Activated effector memory CD4-positive, alpha-beta T cell treated with Interleukin-2 at 50 U/mL for 16 hours (primary cell): ENCODE measurements around the gene UCMA.
"Not testable (repeated sequence)": the region's sequence is repeated elsewhere in the genome, so short reads cannot be mapped to it uniquely, and the experiment has no call there.

Experiments
- DNase-seq: peaks from one replicate; pipeline ENCODE4 v3.0.0-alpha.2; 2020

The UCMA gene, protein sequence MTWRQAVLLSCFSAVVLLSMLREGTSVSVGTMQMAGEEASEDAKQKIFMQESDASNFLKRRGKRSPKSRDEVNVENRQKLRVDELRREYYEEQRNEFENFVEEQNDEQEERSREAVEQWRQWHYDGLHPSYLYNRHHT

DNA sequence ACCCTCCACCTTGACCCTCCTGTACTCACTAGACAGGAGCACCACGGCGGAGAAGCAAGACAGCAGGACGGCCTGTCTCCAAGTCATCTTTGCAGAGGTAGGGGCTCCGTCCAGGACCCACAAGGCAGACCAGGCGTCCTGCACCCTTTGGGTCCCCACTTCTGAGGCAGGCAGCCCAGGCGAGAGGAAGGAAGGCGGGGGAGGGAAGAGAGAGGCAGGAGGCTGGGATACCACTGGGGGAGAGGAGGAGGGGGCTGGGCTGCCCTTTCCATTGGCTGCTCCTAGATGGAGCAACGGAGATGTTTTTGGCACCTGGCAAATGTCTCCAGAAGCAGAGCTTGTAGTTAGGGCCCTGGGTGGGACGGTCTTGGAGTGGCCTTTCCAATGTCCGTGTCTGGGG, at the start of gene UCMA:
Gene UCMA, minus strand, starts transcription at position 203 of the 400 bp plus-strand sequence. Its CDS starts 116 bp downstream, at position 87.
- no peak for DNase-seq

DNA sequence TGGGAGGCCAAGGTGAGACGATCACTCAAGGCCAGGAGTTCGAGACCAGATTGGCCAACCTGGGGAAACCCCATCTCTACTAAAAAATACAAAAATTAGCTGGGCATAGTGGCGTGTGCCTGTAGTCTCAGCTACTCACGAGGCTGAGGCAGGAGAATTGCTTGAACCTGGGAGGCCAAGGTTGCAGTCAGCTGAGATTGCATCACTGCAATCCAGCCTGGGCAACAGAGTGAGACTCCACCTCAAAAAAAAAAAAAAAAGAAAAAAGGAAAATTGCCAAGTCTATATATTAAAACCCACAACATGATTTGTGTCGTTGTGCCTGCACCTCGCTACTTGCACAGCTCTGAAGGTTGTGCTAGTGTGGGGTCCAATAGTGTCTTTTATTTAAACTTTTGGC, 48.2 kb upstream of the UCMA start:
- not testable (repeated sequence) for DNase-seq

DNA sequence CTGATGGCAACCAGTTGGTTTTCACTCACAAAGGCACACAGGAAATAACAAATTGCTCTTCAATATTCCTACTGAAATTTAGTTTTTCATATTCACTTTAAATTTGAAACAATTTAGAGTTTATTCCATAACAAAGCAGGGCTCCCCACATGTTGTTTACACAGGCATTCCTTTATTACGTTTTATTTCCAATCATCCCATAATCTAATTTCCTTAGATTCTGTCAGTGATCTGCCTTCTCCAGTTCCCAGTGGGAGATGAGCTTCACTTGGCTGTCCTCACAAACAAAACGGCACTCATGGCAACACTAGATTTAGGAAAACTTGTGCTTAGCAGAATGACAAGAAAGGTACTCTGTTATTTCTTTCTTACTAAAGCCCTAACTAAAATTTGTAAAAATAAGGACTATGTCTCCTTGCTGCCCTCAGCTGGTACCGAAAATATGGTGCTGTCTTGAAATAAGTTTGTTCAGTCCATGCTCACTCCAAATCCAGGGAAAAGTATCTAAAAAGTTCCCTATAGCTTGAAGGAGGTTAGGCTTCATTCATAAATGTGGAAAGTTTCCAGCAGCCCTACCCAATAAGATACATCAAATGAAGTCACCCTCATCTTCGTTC, 42.7 kb upstream of the UCMA start:
- DNase-seq = no peak

DNA sequence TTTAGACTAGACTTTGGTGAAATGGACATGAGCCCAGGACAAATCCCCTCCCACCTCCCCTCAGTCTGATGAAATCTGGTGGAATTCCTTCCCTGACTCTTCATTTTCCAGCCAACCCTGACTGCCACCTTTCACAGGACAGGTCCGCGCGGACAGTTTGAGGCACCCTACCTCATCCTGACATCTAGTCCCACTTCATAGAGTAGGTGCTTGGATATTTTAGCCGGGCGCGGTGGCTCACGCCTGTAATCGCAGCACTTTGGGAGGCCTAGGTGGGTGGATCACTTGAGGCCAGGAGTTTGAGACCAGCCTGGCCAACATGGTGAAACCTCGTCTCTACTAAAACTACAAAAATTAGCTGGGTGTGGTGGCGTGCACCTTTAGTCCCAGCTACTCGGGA, 42.0 kb upstream of the UCMA start:
- DNase-seq = not testable (repeated sequence)

DNA sequence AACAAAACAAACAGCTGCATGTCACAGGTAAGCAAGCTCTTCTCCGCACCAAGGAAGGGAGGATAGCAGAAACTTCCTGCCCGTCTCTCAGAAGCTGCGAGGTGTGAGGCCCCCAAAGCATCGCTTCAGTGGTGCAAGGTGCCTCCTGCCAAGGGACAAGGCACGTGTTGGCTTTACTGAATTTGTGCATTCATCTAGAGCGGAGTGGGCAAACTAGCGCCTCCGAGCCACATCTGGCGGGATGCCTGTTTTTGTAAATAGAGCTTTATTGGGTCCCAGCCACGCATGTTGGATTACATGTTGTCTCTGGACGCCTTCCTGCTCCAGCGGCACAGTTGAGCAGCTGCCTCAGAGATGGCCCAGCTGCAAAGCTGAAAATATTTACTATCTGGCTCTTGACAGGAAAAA, 38.0 kb upstream of the UCMA start:
- DNase-seq = no peak

DNA sequence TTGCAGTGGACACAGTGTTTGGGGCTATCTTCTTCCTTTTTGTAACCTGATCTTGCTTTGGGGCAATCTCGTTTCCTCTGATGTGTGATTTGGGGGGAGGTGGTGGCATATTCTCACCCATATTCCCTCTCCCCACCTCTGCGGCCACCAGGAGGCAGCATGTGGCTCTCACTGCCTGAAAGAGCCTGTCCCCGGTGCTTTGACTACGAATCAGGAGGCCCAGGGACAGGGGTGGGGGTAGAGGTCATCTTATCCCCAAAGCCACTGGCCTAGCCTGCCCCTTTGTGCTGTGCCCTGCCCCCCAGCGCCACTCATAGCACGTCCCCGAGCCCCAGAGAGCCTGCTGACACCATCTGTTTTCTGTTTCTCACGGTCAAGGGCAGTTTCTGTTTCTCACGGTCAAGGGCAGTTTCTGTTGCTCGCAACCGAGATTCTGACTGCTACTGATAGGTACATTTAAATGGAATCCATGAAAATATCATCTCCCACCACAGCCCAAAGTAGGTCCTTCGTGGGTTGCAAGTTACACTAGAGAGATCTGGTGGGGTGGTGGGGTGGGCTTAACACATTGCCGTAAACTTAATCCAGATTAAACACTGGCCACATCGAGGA, 37.5 kb upstream of the UCMA start:
- peak; percentile 33 for DNase-seq

DNA sequence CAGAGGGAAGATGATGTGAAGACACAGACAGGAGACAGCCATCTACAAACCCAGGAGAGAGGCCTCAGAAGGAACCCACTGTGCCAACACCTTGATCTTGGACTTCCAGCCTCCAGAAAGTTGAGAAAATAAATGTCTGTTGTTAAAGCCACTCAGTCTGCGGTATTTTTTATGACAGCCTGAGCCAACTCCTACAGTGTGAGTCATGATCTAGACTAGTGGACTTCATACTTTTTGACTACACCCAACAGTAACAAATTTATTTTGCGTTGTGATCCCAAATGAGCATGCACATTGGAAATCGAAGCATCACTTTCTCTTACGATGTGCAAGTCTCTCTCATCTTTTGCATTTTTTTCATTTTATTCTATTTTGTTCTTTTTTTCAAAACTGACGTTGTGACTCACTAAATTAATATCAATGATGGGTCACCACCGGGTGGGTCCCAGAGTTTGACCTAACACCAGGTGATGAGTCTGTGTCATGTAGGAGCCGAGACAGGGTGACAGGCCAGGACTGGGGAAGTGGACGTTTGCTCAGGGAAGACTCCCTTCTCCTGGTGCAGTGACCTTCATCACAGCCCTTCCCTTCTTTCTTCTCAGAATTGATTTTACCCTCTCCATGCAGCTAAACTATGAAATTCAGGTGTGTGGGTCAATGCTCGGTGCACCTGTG, 36.8 kb upstream of the UCMA start:
- DNase-seq = no peak

DNA sequence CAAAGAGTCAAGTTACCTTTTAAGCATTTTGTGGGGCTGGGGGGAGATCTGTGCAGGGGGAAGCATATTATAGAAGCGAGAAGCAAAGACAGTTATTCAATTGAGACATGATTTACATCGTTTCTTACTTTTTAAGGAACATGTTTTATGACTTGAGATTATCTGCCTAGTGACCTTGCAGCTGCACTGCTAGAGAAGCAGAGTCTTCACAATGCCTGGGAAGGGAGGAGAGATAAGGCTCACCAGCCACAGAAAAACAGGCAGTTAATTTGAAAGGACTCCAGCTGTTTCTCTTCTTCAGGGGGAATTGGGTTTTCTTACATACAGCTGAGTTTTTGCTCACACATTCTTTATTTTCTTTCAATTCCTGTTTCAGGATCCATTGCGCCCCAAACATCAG, 34.7 kb upstream of the UCMA start:
- no peak for DNase-seq

DNA sequence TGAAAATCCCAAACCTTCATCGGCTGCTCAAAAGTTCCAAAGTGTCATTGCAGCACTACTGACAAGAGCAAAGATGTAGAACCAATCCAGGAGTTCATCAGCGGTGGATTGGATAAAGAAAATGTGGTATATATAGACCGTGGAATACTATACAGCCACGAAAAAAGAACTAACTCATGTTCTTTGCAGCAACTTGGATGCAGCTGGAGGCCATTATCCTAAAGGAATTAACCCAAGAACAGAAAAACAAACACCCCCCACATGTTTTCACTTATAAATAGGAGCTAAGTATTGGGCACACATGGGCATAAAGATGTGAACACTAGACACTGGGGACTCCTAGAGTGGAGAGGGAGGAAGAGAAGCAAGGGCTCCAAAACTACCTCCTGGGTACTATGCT, 34.1 kb upstream of the UCMA start:
- DNase-seq = no peak

DNA sequence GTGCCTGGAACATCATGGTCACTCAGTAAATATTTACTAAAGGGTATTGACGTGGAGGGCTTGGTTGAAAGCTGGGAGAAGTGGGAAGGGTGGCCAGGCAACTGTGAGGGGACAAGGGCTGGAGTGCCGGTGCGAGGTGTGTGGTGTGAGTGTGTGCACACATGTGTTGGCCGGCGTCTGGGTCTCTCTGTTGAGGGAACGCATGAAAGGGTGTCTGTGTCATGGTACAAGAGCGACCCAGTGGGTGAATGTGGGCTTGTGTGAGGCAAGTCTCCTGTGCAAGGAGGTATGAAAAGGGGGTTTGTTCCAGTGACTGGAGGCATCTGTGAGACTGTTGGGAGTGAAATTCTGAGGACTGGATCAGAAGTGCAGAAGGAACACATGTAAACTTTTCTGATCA, 29.4 kb upstream of the UCMA start:
- no peak for DNase-seq

DNA sequence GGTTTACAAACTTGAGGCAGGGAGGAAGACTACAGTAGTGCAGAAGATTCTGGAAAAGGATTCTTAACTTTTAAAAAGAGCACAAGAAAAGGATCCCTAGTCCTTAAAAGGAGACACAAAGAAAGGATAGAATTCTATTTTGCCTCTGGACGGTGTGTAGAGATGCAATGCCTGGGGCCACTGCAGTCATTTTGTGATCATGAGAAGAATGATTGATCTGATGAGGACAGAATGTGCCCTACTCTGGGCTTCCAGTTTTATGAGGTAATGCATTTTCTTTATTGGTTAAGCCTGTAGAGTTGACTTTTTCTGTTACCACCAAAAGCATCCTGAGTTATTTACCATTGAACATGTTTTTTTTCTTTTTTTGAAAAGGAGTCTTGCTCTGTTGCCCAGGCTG, 28.3 kb upstream of the UCMA start:
- DNase-seq = no peak

DNA sequence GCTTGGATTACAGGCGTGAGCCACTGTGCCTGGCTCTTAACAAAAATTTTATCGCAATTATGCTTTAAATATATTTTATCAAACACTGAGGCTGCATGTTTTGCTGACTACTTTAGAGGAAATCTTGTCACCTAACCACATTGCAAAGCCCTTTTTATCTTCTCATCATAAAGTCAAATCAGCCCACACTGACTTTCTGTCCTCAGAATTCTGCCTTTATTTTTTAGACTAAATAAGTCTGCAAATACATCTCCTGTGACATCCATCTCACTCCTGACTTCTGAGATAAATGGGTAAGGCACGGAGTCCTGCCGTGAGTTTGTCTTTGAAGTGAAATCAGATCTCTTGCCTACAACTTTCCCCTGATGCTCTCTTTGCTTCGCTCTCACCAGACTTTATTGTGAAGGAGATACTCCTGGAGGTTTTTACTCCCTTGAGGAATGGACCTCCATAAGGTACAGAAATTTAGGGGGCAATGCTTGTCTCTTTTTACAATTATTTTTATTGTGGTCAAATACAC, 23.5 kb upstream of the UCMA start:
- no peak for DNase-seq

DNA sequence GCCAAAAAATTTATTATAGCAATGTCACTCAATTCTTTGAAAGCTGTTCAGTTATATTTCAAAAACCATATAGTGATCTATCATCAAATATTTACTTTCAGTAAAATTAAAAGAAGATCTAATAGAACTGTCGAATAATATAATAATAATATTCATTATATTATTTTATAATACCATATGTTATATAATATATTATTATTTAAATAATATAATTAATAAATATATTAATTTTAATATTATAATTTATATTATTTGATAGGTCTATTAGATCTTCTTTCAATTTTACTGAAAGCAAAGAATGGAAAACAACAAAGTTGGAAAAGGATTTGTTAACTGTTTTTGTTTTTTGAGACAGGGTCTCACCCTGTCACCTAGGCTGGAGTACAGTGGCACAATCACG, 22.5 kb upstream of the UCMA start:
- no peak for DNase-seq

DNA sequence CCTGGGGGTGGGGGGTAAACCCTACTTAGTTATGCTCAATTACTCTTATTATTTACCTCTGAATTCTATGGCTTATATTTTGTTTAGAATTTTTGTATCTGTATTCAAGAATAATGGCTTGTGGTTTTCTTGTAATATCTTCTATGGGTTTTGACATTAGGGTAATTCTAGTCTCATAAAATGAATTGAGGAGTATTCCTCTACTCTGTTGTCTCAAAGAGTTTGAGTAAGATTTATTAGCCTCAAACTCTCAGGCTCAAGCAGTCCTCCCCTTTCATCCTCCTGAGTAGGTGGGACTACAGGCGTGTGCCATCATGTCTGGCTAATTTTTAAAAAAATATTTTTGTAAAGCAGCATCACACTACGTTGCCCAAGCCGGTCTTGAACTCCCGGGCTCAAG, 19.6 kb upstream of the UCMA start:
- DNase-seq = no peak

DNA sequence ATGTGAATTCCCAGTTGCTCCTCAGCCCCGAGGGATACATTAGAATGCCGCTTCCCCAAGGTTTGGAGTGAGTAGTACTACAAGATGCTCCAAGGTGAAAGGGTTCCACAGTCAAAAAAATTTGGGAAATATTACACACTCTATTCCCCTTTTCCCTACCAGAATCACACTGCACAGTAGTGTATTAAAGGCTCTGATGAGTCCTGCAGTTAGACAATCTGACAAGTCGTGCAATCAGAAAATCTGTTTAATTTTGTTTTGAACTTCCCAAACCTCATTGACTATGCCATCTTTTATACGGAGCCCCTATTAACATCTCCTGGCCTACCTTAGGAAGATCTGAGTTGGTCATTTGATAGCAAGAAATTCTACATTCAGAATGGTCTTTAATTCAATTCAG, 13.6 kb upstream of the UCMA start:
- no peak for DNase-seq

DNA sequence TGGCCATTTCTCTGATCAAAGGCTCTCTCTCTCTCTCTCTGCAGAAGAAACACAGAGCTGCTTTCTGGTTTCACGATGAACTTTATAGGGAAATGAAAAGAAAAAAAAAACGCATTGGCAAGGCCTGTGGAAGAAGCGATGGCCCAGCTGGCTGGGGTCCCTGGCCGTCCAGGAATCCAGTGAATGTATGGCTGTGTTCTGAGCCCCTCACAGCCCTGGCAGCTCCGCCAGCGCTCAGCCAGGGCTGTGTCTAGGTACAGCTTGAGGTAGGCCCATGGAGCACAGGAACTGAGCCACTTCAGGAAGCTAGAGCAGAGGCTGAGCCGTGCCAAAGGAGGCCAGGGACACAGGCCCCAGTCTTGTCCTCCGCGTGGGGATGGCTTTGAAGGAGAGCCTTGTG, 13.1 kb upstream of the UCMA start:
- DNase-seq = no peak

DNA sequence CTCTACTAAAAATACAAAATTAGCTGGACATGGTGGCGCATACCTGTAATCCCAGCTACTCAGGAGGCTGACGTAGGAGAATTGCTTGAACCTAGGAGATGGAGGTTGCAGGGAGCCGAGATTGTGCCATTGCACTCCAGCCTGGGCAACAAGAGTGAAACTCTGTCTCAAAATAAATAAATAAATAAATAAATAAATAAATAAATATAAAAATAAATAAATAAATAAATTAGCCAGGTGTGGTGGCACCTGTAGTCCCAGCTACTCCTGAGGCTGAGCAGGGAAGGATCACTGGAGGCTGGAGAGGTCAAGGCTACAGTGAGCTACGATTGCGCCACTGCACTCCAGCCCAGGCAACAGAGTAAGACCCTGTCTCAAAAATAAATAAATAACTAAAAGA, 8.1 kb upstream of the UCMA start:
- not testable (repeated sequence) for DNase-seq

DNA sequence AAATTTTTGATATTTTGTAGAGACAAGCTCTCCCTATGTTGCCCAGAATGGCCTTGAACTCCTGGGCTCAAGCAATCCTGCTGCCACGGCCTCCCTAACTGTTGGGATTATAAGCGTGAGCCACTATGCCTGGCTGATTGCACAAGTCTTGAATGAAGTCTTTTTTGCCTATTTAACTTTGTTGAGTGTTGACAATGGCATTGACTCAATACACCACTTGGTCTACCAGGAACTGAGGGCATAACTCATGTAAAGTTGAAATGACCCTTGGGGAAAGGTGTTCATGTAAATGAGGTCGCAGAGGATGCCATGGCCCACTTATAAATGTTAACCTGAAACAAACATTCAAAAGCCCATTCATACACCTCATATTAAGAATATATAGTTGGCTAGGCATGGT, 7.4 kb upstream of the UCMA start:
- no peak for DNase-seq

DNA sequence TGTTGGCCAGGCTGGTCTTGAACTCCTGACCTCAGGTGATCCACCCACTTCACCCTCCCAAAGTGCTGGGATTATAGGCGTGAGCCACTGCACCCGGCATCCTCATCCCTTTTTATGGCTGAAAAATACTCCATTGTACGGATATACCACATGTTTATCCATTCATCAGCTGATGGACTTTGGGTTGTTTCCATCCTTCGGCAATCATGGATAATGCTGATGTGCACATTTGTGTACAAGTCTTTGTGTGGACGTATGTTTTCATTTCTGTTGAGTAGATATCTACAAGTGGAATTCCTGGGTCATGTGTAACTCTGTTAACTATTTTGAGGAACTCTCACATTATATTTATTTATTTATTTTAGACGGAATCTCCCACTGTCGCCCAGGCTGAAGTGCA, 5.7 kb upstream of the UCMA start:
- DNase-seq = no peak

DNA sequence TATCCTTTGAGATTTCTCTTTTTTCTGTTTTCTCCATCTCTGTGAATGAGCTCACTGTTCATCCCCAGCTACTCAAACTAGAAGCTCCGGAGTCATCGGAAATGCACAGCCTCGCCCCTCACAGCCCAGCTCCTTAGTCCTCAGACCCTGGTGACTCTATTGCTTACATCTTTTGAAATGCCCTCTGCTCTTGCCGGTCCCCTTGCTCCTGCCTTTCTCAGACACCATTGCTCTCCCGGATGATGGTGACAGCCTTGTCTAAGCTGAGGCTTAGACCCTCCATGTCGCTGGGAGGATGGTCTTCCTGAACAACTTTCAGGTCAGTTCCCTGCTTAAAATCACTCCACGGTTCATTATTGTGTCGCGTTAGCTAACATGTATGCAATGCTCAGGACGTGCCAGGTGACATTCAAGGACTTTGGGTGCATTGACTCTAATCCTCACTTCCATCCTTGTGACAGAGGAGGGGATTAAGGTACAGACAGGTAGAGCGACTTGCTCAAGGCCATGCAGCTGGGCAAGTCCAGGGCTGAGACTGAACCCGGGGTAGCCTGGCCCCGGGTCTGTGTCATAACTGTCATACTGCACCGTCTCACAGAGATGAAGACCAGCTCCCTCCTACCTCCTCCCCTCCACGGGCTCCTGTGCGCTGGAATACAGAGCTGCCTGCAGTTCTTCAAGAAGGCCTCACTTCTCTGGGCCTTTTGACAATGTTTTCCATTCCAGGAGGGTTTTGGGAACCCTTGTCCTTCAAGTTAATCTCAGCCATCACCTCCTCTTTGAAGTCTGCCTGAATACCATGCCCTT, 4.3 kb upstream of the UCMA start:
- no peak for DNase-seq

DNA sequence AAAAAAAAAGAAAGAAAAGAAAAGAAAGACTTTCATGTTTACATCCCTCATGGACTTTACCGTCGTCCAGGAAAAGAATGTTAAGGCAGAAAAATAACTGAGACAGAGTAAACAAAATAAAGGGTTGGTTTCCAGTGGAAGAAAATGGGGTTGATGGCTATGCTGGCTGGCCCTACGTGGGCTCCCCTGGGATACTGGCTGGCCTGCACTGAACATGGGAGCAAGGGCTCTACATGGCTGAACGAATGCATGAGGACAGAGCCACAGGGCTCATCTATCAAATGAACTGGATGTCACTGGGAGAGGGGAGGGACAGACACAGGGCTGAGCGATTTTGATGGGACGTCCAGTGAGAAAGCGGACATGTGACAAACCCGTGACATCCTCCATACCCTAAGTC, 2.5 kb upstream of the UCMA start:
- DNase-seq = no peak

DNA sequence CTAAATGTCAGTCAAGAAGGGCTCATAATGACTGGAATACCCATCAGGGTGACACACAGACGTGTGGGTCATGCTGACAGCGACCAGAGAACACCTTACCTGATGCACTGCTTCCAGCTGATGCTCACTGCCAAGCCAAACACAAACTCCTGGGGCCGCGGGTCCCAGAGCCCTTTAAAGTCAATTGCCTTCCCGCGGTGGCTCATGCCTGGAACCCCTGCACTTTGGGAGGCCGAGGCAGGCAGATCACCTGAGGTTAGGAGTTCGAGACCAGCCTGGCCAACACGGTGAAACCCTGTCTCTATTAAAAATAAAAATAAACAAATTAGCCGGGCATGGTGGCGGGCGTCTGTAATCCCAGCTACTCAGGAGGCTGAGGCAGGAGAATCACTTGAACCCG, 562 bp upstream of the UCMA start:
- not testable (repeated sequence) for DNase-seq

DNA sequence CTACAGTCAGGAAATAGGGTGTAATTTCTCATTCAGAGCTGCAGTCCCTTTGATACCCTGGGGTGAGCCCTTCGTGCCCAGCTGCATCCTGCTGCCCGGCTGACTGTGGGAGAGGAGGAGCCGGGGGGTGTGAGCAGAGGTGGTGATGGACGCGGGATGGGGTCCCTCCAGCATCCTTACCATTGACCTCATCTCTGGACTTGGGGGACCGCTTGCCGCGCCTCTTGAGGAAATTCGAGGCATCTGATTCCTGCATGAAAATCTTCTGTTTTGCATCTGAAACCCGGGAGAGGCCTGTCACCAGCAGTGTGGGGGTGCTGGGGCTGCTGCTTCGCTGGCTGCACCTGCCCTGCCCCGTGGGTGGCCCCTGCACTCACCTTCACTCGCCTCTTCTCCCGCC, 816 bp downstream of the UCMA start:
- DNase-seq = no peak
